Tibial artery (tissue), 4 donors: Measurements from ENCODE around the gene RAD54L.
A peak's percentile ranks its signal among the peaks of the same experiment; 100 is the strongest.

Experiments
- DNase-seq, 2 donors: peaks; one replicate each; pipeline ENCODE4 v3.0.0-alpha.2; 2019
- H3K27ac ChIP-seq, 2 donors: fragments of 200-600 bp; sonication (generic) in 1 of 2; 1 replicate in 1 of 2; 2 replicates in 1 of 2; pipeline ENCODE4 v1.5.1; 2018 to 2019; ENCODE audit warnings: mild to moderate bottlenecking in 1 of 2
- H3K27me3 ChIP-seq, 2 donors: fragments of 200-600 bp; sonication (generic) in 1 of 2; one replicate each; pipeline versions ENCODE4 v1.5.1 to v1.6.0; 2016 to 2019
- H3K36me3 ChIP-seq, 3 donors: fragments of 200-600 bp; sonication (generic) in 2 of 3; one replicate each; pipeline ENCODE4 v1.5.1; 2016 to 2019; ENCODE audit warnings: mild to moderate bottlenecking in 2 of 3
- H3K4me1 ChIP-seq, 4 donors: fragments of 200-600 bp; sonication (generic) in 2 of 4; 1 replicate in 3 of 4; 2 replicates in 1 of 4; pipeline ENCODE4 v1.5.1; 2016 to 2019
- H3K4me3 ChIP-seq, 2 donors: fragments of 200-600 bp; sonication (generic) in 1 of 2; 1 replicate in 1 of 2; 2 replicates in 1 of 2; pipeline ENCODE4 v1.5.1; 2018 to 2019; ENCODE audit warnings: mild to moderate bottlenecking in 2 of 2
- H3K9me3 ChIP-seq, 3 donors: fragments of 200-600 bp; sonication (generic) in 1 of 3; one replicate each; pipeline ENCODE4 v1.5.1; 2016 to 2019
- intact Hi-C: fragments of 100-400 bp; cut with DNase I; formaldehyde crosslinking; loops from one replicate; pipeline ENCODE4 v1.15.0; 2023; ENCODE audit warnings: low total_unique reads
- TF ChIP-seq, protein P1 (sequence below), 2 experiments: fragments of 200-600 bp in 1 of 2; fragments of 450-650 bp in 1 of 2; IDR thresholded peaks; one replicate each; pipeline ENCODE4 v1.5.1; 2017 to 2019; ENCODE audit warnings: antibody characterized with exemption in 2 of 2, mild to moderate bottlenecking in 1 of 2, moderate library complexity in 1 of 2

RAD54L gene

GRCh38 chr1:46205141-46205540 is 42.4 kb upstream of the RAD54L start:
- intact Hi-C loops = no loop called here
- Histone ChIP-seq H3K36me3 (peaks cover 0 to 18% (median 0%) of the 10 kb centered on the region in 3 donors), H3K27ac (peak overlapping the region; percentile 96 to 98), H3K9me3 (no peaks in the 10 kb centered on the region), H3K4me3 (peak overlapping the region; percentile 94), H3K27me3 (no peaks in the 10 kb centered on the region), H3K4me1 (peaks cover 0 to 34% (median 27%) of the 10 kb centered on the region in 4 donors)
- TF ChIP-seq, protein P1, sequence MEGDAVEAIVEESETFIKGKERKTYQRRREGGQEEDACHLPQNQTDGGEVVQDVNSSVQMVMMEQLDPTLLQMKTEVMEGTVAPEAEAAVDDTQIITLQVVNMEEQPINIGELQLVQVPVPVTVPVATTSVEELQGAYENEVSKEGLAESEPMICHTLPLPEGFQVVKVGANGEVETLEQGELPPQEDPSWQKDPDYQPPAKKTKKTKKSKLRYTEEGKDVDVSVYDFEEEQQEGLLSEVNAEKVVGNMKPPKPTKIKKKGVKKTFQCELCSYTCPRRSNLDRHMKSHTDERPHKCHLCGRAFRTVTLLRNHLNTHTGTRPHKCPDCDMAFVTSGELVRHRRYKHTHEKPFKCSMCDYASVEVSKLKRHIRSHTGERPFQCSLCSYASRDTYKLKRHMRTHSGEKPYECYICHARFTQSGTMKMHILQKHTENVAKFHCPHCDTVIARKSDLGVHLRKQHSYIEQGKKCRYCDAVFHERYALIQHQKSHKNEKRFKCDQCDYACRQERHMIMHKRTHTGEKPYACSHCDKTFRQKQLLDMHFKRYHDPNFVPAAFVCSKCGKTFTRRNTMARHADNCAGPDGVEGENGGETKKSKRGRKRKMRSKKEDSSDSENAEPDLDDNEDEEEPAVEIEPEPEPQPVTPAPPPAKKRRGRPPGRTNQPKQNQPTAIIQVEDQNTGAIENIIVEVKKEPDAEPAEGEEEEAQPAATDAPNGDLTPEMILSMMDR (IDR thresholded peaks at IDR 0.05) = no peak
- no peak for DNase-seq

DNA sequence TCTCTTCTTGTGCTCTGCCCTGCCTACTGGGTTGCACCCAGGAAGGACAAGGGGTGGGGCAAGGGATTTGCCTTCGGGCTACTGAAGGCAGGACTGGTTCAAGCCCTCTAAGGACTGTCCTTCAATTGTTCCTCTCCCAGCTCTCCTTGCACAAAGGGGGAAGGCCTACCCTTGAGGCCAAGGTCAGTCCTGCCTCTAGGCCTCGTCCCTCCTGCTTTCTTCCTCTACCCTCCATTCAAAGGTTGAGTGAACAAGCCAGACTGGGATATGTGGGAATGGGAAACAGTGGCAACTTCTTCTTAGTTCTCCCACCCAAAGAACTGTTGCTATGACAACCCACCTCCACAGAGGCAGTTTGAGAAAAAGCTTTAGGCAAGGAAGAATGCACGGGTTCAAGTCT is 41.8 kb upstream of the RAD54L start:
- H3K4me3 ChIP-seq = peak overlapping the region; percentile 21 to 94
- TF ChIP-seq, protein P1 (IDR thresholded peaks at IDR 0.05) = no peak
- H3K27me3 ChIP-seq = no peaks in the 10 kb centered on the region
- intact Hi-C loops = no loop called here
- H3K9me3 ChIP-seq = no peaks in the 10 kb centered on the region
- peaks cover 0 to 34% (median 27%) of the 10 kb centered on the region in 4 donors for H3K4me1 ChIP-seq
- peaks cover 0 to 18% (median 0%) of the 10 kb centered on the region in 3 donors for H3K36me3 ChIP-seq
- no peak for DNase-seq
- peak overlapping the region; percentile 96 to 98 for H3K27ac ChIP-seq

DNA sequence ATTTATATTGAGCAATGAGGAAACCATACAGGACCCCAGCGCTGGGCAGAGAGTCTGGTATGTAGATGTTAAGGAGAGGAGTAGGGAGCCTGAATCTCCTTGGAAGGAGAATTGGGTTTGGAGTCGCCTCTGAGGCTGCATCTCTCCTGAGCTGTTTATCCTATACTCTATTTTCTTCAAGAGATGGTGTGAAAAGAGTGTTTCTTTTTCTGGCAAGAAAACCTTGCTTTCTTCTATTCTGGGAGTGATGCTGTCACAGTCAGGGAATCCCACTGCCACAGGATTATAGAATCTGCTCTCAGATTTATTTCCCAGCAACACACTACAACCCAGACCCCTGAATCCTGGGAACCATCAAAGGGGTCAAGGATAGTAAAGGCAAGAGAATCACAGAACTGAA is 41.2 kb upstream of the RAD54L start:
- H3K9me3 ChIP-seq = no peaks in the 10 kb centered on the region
- H3K4me1 ChIP-seq = peaks cover 0 to 34% (median 27%) of the 10 kb centered on the region in 4 donors
- no peaks in the 10 kb centered on the region for H3K27me3 ChIP-seq
- peaks cover 0 to 18% (median 0%) of the 10 kb centered on the region in 3 donors for H3K36me3 ChIP-seq
- H3K27ac ChIP-seq = peak overlapping the region; percentile 96 to 98
- no peak for DNase-seq
- TF ChIP-seq, protein P1 (IDR thresholded peaks at IDR 0.05) = no peak
- intact Hi-C loops = no loop called here
- no peak overlapping the region for H3K4me3 ChIP-seq

GRCh38 chr1:46210561-46210960 is 37.0 kb upstream of the RAD54L start:
- no peak for DNase-seq
- no peaks in the 10 kb centered on the region for H3K27me3 ChIP-seq
- intact Hi-C loops = no loop called here
- H3K9me3 ChIP-seq = no peaks in the 10 kb centered on the region
- no peak overlapping the region for H3K27ac ChIP-seq
- peaks cover 0 to 18% (median 0%) of the 10 kb centered on the region in 3 donors for H3K36me3 ChIP-seq
- H3K4me3 ChIP-seq = no peak overlapping the region
- TF ChIP-seq, protein P1 (IDR thresholded peaks at IDR 0.05) = no peak
- peaks cover 0 to 16% (median 11%) of the 10 kb centered on the region in 4 donors for H3K4me1 ChIP-seq

DNA sequence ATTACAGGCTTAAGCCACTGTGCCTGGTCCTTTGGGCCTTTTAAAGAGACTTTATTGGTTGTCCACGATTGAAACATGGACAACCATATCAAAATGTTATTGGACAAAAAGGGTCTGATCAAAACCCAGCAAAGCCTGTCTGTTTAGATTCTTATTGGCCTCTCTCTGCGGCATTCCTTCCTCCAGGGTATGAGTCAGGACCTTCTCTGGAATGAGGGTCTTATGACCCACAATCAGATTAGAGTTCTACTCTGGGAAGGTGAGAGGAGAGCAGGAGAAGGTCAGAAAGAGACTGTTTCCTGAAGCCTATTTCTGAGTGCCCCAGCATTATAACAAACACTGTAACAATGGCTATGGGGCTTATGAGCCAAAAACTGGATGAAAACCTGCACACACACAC is 36.5 kb upstream of the RAD54L start:
- H3K36me3 ChIP-seq = peaks cover 0 to 18% (median 0%) of the 10 kb centered on the region in 3 donors
- H3K27ac ChIP-seq = no peak overlapping the region
- peaks cover 0 to 11% (median 6%) of the 10 kb centered on the region in 4 donors for H3K4me1 ChIP-seq
- no peaks in the 10 kb centered on the region for H3K27me3 ChIP-seq
- TF ChIP-seq, protein P1 (IDR thresholded peaks at IDR 0.05) = no peak
- intact Hi-C loops = no loop called here
- H3K4me3 ChIP-seq = no peak overlapping the region
- H3K9me3 ChIP-seq = no peaks in the 10 kb centered on the region
- no peak for DNase-seq

DNA sequence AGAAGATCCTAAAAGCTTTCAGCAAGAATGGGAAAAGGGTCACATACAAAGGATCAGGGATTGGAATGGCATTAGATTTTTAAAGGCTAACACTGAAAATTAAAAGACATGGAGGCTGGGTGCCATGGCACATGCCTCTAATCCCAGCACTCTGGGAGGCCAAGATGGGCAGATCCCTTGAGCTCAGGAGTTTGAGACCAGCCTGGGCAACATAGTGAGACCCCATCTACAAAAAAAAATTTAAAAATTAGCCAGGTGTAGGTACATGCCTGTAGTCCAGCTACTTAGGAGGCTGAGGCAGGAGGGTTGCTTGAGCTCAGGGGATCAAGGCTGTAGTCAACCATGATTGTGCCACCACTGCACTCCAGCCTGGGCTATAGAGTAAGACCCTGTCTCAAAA is 32.1 kb upstream of the RAD54L start:
- H3K36me3 ChIP-seq = peaks cover 0 to 14% (median 9%) of the 10 kb centered on the region in 3 donors
- H3K27ac ChIP-seq = no peak overlapping the region
- H3K4me1 ChIP-seq = no peaks in the 10 kb centered on the region
- no peak overlapping the region for H3K4me3 ChIP-seq
- no peaks in the 10 kb centered on the region for H3K9me3 ChIP-seq
- TF ChIP-seq, protein P1 (IDR thresholded peaks at IDR 0.05) = no peak
- H3K27me3 ChIP-seq = no peaks in the 10 kb centered on the region
- intact Hi-C loops = no loop called here
- DNase-seq = no peak
